Left lung (tissue), 10 donors: ENCODE measurements around the gene EGF. TPM values are rescaled to one million over a fixed set of nuclear protein-coding genes. Genes with fewer than 3 reads are reported as not detected.
"Not testable (repeated sequence)": the region's sequence is repeated elsewhere in the genome, so short reads cannot be mapped to it uniquely, and the experiment has no call there.

ENCODE experiments used
- ATAC-seq: fragments of 200-7000 bp; cut with Tn5 transposase; one replicate; pipeline ENCODE4 v1.9.1; 2020; ENCODE audit warnings: moderate library complexity
- DNase-seq, 4 donors: peaks; one replicate each; pipeline ENCODE4 v3.0.0-alpha.2; 2013 to 2020
- H3K27ac ChIP-seq, 2 donors: fragments of 200-600 bp; sonication (generic) in 1 of 2; one replicate each; pipeline versions ENCODE4 v1.5.0 to v1.8.0; 2020 to 2021
- H3K27me3 ChIP-seq, 2 donors: fragments of 200-600 bp; sonication (generic) in 1 of 2; one replicate each; pipeline versions ENCODE4 v1.5.0 to v1.8.0; 2020 to 2021
- H3K36me3 ChIP-seq, 2 donors: fragments of 200-600 bp; sonication (generic) in 1 of 2; one replicate each; pipeline versions ENCODE4 v1.5.0 to v1.8.0; 2020 to 2021
- H3K4me1 ChIP-seq, 2 donors: fragments of 200-600 bp; one replicate each; pipeline ENCODE4 v1.8.0; 2021
- H3K4me3 ChIP-seq, 2 donors: fragments of 200-600 bp; sonication (generic) in 1 of 2; one replicate each; pipeline versions ENCODE4 v1.5.0 to v1.8.0; 2020 to 2021; ENCODE audit warnings: mild to moderate bottlenecking in 1 of 2
- H3K9me3 ChIP-seq, 2 donors: fragments of 200-600 bp; sonication (generic) in 1 of 2; one replicate each; pipeline versions ENCODE4 v1.5.0 to v1.8.0; 2020 to 2021
- intact Hi-C, 2 donors: fragments of 100-400 bp; cut with DNase I; formaldehyde crosslinking; loops; one replicate each; pipeline versions ENCODE4 v1.11.2 to v1.14.2; 2022
- polyA plus RNA-seq, 6 donors: library from polyadenylated mRNA; unstranded; fragments of 120-200 nt; gene quantifications; one replicate each; pipeline ENCODE4 v1.2.1, GENCODE V29; 2013; ENCODE audit not compliant: insufficient read length in 6 of 6
- total RNA-seq, 2 donors: library from RNA; stranded (reverse); fragmentation: NEBNext Ultra II Directional; extraction: Animal tissue kit (Norgen Biotek cat#: 25700); gene quantifications; one replicate each; pipeline ENCODE4 v1.2.1, GENCODE V29; 2021
- TF ChIP-seq, protein P1 (sequence below), 2 donors: fragments of 200-600 bp; sonication (generic) in 1 of 2; IDR thresholded peaks; one replicate each; pipeline versions ENCODE4 v1.5.0 to v1.8.0; 2021; ENCODE audit warnings: antibody characterized with exemption in 2 of 2
- donor health status: DM: no; HTN: yes; CAD: no.
- donor health status: DM: no; HTN: no; CAD: no.

Gene EGF
- total and polyA plus RNA-seq, 8 donors: 0.45 to 4.3 (median 1.0) TPM

DNA sequence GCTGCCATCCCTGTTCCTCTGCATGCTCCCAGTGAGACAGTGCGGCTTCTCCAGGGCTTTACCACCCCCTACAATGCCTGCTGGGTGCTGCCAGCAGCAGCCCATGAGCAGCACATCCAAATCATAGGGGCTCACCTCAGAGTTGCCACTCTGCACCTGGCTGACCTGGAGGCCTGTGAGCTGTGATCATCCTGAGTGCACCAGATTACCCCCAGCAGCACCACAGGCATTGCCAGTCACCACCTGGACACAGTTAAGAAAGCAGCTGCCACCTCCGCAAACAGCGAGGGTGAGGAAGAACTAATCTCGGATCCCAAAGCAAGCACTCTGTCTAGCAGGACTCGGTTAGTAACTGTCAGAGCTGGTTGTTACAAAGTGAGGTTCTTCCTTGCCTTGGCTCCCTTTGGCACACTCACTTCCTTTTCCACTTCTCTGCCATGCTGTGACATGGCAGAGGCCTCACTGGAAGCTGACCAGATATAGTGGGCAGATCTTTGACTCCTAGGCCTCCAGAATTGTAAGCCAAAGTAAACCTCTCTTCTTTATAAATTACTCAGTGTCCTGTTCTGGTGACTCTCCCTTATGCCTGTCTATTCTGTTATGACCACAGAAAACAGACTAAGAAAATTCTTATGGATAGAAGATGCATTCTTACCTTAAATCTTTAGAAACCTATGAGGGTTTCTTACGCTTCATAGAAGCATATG lies 39.6 kb upstream of the EGF start:
- H3K27me3 ChIP-seq: no peaks in the 10 kb centered on the region
- TF ChIP-seq, protein P1, sequence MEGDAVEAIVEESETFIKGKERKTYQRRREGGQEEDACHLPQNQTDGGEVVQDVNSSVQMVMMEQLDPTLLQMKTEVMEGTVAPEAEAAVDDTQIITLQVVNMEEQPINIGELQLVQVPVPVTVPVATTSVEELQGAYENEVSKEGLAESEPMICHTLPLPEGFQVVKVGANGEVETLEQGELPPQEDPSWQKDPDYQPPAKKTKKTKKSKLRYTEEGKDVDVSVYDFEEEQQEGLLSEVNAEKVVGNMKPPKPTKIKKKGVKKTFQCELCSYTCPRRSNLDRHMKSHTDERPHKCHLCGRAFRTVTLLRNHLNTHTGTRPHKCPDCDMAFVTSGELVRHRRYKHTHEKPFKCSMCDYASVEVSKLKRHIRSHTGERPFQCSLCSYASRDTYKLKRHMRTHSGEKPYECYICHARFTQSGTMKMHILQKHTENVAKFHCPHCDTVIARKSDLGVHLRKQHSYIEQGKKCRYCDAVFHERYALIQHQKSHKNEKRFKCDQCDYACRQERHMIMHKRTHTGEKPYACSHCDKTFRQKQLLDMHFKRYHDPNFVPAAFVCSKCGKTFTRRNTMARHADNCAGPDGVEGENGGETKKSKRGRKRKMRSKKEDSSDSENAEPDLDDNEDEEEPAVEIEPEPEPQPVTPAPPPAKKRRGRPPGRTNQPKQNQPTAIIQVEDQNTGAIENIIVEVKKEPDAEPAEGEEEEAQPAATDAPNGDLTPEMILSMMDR (IDR thresholded peaks at IDR 0.05): no peak
- ATAC-seq: no peak

DNA sequence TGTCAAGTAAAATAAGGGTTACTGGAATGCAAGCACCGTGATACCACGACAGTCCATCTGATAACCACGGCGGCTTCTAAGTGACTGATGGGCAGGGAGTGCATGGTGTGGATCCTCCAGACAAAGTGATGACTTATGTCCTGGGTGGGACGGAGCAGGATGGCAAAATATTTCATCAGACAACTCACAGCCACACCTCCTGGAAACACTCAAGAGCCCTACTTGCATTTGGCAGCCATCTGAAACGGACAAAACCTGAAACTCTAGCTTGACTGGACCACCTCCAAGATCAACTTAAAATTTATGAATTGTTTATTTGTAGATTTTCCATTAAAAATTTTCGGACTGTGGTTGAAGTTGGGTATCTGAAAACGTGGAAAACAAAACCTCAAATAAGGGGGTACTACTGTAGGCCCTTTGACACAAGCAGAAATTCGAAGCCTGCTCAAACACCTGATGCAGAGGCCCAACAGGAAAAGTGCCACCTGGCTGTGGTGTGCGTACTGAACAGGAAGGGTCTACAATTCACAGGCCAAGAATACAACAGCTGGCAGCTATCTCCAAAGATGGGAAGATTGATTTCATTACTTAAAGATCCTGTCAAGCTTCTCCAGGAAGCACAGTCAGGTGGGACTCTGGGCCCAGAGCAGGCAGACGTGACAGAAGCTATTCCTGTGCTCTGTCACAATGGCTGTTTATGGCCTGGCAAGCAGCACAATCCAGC lies 38.7 kb upstream of the EGF start:
- Histone ChIP-seq H3K4me3 (no peak overlapping the region), H3K9me3 (no peaks in the 10 kb centered on the region), H3K36me3 (no peaks in the 10 kb centered on the region), H3K27me3 (no peaks in the 10 kb centered on the region), H3K27ac (no peak overlapping the region), H3K4me1 (no peaks in the 10 kb centered on the region)
- ATAC-seq: no peak
- intact Hi-C loops: no loop called here
- TF ChIP-seq, protein P1 (IDR thresholded peaks at IDR 0.05): no peak
- peak in 1 of 4 donors; percentile 17 for DNase-seq

More for the DNA sequence above, 39.6 kb upstream of the EGF start:
- peak in 1 of 4 donors; percentile 29 for DNase-seq
- Histone ChIP-seq H3K27ac (no peak overlapping the region), H3K36me3 (no peaks in the 10 kb centered on the region), H3K4me1 (no peaks in the 10 kb centered on the region), H3K9me3 (no peaks in the 10 kb centered on the region), H3K4me3 (no peak overlapping the region)
- intact Hi-C loops: no loop called here

DNA sequence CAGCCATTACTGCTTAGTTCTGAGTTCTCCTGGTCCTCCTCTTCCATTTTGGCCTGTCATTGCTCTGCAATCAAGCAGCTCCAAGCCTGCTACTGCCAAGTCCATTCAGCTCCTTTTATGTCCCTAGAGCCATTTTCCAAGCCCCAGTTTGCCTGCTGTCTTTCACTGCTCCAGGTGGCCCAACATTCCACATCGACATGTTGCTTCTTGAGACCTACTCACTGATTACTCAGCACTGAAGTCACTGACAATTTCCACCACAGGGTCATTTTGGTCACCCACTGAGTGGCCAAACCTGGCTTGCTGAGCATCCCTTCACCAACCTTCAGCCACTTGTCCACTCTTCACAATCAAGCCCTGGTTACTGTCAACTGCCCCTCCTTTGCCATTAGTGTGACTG lies 37.6 kb upstream of the EGF start:
- TF ChIP-seq, protein P1 (IDR thresholded peaks at IDR 0.05): no peak
- DNase-seq: no peak
- intact Hi-C loops: no loop called here
- Histone ChIP-seq H3K4me1 (no peaks in the 10 kb centered on the region), H3K9me3 (no peaks in the 10 kb centered on the region), H3K27ac (no peak overlapping the region), H3K27me3 (no peaks in the 10 kb centered on the region), H3K4me3 (no peak overlapping the region), H3K36me3 (no peaks in the 10 kb centered on the region)
- ATAC-seq: no peak

DNA sequence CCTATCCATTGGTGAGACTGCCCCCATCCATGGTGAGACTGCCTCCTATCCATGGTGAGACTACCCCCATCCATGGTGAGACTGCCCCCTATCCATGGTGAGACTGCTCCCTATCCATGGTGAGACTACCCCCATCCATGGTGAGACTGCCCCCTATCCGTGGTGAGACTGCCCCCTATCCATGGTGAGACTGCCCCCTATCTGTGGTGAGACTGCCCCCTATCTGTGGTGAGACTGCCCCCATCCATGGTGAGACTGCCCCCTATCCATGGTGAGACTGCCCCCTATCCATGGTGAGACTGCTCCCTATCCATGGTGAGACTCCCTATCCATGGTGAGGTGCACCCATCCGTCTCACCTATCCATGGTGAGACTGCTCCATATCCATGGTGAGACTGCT lies 37.1 kb upstream of the EGF start:
- H3K27ac ChIP-seq, H3K27me3 ChIP-seq, H3K36me3 ChIP-seq, DNase-seq, ATAC-seq, H3K4me3 ChIP-seq, intact Hi-C loops, H3K4me1 ChIP-seq, H3K9me3 ChIP-seq: not testable (repeated sequence)

DNA sequence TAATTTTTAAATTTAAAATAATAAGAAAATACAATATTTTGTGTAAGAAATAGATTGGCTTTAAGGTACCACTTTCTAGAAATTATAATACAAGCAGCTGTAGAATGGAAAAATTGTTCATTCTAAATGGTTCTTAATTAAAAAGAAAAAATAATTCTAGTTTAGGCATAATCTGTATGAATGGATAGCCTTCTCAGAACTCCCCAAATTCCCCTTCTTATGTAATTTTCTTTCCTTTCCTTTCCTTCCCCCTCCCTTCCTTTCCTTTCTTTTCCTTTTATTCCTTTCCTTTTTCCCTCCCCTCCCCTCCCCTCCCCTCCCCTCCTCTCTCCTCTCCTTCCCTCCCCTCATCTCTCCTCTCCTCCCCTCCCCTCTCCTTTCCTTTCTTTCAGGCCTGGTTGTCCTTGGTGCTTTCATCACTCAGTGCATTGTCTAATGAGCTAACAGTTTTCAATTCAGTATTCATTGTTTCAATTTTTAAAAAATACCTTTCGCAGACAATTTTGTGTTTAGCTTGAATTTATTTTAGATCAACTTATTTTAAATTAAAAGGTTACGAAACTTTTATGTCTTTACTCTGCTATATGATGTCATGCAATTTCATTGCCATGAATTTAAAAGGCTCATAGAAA lies 35.9 kb upstream of the EGF start:
- intact Hi-C loops: no loop called here
- H3K27ac ChIP-seq: no peak overlapping the region
- H3K27me3 ChIP-seq: no peaks in the 10 kb centered on the region
- no peak overlapping the region for H3K4me3 ChIP-seq
- TF ChIP-seq, protein P1 (IDR thresholded peaks at IDR 0.05): no peak
- H3K9me3 ChIP-seq: no peaks in the 10 kb centered on the region
- DNase-seq: no peak
- no peaks in the 10 kb centered on the region for H3K36me3 ChIP-seq
- no peak for ATAC-seq
- H3K4me1 ChIP-seq: no peaks in the 10 kb centered on the region
